Gastrocnemius medialis (tissue), 4 donors: ENCODE data around the gene NAPEPLD.
"Not testable (repeated sequence)": the region's sequence is repeated elsewhere in the genome, so short reads cannot be mapped to it uniquely, and the experiment has no call there.

Experiments
- POLR2A ChIP-seq, 2 donors: fragments of 450-650 bp; IDR thresholded peaks; one replicate each; pipeline ENCODE4 v1.6.1; 2017; ENCODE audit warnings: antibody characterized with exemption in 2 of 2, mild to moderate bottlenecking in 2 of 2, moderate library complexity in 2 of 2
- TF ChIP-seq, protein P1 (sequence below), 5 experiments: fragments of 450-650 bp in 3 of 5; fragments of 200-600 bp in 2 of 5; sonication (generic) in 2 of 5; IDR thresholded peaks in 4 of 5; conservative IDR thresholded peaks in 1 of 5; 1 replicate in 4 of 5; 2 replicates in 1 of 5; pipeline ENCODE4 v1.5.1; 2016 to 2019; ENCODE audit warnings: antibody characterized with exemption in 5 of 5, mild to moderate bottlenecking in 3 of 5, moderate library complexity in 3 of 5

DNA sequence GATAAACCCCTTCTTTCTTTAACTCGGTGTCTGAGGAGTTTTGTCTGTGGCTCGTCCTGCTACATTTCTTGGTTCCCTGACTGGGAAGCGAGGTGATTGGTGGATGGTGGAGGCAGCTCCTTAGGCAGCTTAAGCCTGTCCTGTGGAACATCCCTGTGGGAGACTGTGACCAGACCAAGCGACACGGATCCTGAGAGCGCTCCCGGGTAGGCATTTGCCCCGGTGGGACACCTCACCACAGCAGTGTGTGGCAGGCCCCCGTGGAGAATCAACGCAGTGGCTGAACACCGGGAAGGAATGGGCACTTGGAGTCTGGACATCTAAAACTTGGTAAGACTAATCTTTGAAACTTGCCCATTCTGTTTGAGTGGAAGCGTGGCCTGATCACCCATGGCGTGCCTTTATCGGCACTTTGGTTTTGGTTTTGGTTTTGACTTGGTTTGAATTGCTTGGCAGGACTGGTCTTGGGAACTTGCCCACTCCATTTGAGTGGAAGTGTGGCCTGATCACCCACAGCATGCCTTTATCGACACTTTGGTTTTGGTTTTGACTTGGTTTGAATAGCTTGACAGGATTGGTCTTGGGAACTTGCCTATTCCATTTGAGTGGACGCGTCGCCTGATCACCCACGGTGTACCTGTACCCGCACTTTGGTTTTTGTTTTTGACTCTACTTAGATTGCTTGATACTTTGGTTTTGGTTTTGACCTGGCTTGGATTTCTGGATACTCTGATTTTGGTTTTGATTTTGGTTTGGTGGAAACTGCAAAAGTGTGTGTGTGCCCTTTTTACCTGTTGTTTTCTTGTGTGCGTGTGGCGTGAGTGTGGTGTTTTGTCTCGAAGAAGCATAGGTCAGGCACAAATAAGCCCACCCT is 4.1 kb upstream of the NAPEPLD start:
- TF ChIP-seq, protein P1, sequence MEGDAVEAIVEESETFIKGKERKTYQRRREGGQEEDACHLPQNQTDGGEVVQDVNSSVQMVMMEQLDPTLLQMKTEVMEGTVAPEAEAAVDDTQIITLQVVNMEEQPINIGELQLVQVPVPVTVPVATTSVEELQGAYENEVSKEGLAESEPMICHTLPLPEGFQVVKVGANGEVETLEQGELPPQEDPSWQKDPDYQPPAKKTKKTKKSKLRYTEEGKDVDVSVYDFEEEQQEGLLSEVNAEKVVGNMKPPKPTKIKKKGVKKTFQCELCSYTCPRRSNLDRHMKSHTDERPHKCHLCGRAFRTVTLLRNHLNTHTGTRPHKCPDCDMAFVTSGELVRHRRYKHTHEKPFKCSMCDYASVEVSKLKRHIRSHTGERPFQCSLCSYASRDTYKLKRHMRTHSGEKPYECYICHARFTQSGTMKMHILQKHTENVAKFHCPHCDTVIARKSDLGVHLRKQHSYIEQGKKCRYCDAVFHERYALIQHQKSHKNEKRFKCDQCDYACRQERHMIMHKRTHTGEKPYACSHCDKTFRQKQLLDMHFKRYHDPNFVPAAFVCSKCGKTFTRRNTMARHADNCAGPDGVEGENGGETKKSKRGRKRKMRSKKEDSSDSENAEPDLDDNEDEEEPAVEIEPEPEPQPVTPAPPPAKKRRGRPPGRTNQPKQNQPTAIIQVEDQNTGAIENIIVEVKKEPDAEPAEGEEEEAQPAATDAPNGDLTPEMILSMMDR (IDR thresholded peaks at IDR 0.05 in 4 of 5, conservative IDR thresholded peaks at IDR 0.05 in 1 of 5), result not testable (repeated sequence)
- TF ChIP-seq POLR2A (IDR thresholded peaks at IDR 0.05), result not testable (repeated sequence)
